NCI-H2227 (cell line): ENCODE data around the gene PHF2.

Experiments used
- DNase-seq: peaks from one replicate; lab custom pipeline; 2025; ENCODE audit not compliant: unreplicated experiment; lab: John Stamatoyannopoulos, UW

The PHF2 gene

DNA sequence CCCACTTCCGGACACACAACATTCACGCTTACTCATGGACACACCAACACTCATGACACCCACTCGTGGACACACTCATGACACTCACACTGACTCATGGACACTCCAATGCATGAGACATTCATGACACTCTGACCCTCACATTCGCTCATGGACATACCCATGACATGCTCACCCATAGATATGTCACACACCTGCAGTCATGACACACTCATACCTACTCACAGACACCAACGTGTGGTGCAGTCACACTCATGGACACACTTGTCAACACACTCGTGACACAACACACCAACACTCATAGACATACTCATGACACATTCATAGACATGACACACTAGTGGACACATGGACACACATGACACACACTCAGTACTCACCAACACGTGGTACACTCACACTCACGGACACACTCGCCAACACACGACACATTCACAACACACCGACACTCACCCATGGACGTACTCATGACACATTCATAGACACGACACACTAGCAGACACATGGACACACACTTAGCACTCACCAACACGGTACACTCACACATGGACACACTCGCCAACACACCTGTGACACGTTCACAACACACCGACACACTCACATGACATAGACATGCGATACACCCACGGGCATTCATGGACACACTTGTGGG is 73.4 kb downstream of the PHF2 start:
- no peak for DNase-seq

GRCh38 chr9:93650448-93650847 is 74.1 kb downstream of the PHF2 start:
- DNase-seq: no peak

- DNase-seq: no peak
Measured at GRCh38 chr9:93651521-93651950, 75.2 kb downstream of the PHF2 start.

DNA sequence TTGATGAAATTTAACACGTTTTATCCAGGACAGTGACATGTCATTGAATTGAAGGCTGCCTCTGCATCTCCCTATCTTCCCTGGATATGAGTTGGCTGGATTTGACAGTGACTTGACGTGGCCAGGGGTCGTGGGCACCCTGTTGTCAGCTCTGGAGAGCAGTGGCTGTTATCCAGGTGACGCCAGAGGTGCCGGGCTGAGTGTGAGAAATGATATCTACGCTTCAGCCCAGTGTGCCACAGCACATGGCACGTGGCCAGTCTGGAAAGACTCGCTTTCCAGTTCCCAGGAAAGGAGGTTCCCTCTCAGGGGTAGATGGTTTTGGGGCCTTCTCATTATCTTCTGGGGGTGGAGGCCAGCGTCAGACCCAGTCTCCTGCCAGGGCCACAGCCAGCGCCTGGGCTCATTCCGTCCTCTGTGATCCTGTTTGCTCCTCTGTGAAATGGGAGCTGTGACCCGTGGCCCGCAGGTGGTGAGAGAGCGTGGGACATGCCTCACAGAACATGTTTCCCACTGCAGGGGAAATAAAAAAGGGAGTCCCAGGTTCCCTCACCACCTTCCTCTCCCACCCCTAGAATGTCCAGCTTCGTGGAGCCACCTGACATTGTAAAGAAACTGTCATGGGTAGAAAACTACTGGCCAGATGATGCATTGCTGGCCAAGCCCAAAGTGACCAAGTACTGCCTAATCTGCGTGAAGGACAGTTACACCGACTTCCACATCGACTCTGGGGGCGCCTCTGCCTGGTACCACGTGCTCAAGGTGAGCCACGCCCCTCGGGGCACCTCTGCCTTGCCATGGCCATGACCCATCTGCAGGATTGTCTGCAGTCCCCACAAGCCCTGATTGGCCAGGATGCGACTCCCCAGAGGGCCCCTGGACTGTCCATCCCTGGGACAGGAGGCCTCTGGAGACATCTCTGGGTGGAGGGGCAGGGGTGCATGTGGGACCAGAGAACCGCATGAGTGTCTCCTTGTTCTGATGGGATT is 76.5 kb downstream of the PHF2 start:
- DNase-seq: no peak

DNA sequence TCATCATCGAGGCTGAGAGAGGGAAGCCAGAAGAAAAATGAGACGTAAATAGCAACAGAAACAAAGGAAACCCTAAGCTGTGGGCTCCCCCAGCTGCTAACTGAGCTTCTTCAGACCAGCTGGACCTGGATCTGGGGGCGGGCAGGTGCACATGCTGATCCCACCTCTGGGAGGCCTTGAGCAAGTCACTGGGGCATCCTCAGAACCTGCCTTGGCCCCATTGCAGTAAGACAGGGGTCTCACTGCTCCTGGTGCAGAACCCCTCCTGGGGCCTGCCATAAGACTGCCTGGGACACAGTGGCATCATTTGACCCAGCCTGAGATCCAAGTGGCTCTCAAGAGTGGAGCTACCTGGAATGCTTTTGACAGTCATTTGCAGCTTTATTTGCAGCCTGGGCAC is 77.4 kb downstream of the PHF2 start:
- DNase-seq: no peak

DNA sequence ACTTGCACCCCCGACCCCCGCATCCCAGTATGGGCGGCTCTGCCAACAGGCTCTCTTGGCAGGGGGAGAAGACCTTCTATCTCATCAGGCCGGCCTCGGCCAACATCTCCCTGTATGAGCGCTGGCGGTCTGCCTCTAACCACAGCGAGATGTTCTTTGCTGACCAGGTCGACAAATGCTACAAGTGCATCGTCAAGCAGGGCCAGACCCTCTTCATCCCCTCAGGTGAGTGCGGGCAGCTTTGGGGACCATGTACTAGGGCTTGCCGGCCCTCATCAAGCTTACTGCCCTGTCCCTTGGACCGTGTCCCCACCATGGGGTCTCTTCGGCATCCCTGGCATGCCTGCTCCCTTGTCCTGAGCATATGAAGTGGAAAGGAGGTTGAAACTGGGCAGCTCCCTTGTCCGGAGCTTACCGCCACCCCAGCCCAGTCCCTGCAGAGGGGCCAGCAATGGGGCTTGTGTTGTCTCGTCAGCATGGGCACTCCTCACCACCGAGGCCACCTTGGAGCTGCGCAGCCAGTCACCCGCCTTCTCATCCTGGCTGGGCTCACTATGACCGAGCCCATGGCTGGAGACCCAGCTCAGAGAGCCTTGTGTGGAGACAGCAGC is 78.1 kb downstream of the PHF2 start:
- no peak for DNase-seq

DNA sequence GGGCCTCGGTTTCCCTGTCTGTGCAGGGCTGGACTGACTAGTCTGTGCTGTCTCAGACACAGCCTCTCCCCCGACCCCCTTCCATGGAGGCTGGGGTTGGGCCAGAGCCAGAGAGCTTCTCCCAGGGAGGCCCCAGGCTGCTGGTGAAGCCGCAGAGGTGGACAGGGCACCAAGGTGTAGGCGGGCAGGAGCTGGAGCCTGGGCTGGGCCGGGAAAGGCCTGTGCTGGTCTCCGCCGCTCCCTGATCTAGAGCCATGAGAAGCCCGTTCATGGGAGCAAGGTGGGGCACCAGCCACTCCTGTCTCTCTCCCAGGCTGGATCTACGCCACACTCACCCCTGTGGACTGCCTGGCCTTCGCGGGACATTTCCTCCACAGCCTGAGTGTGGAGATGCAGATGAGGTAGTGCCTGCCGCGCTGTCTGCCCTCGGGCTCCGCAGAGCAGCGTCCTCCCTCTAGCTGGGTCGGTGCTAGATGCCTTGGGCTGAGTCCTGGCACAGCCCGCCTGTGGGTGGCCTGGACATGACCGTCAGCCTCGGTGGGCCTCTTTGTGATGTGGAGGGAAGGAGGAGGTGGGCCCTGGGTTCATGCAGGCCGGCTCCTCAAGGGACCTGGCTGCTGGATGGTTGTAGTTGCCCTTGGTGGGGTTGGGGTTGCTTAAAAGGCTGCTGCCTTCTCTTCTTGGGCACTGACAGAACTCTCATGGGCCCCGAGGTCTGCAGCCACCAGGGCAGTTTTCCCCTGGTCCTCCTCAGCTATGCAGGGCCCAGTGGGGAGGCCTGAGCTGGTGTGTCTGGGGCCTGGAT is 79.4 kb downstream of the PHF2 start:
- no peak for DNase-seq

GRCh38 chr9:93656426-93657239 is 80.2 kb downstream of the PHF2 start:
- no peak for DNase-seq

GRCh38 chr9:93657331-93658111 is 81.1 kb downstream of the PHF2 start:
- no peak for DNase-seq

- no peak for DNase-seq
Measured at GRCh38 chr9:93658184-93658925, 82.0 kb downstream of the PHF2 start.

- no peak for DNase-seq
Measured at GRCh38 chr9:93659044-93659836, 82.9 kb downstream of the PHF2 start.

GRCh38 chr9:93659837-93660177 is 83.4 kb downstream of the PHF2 start:
- no peak for DNase-seq

DNA sequence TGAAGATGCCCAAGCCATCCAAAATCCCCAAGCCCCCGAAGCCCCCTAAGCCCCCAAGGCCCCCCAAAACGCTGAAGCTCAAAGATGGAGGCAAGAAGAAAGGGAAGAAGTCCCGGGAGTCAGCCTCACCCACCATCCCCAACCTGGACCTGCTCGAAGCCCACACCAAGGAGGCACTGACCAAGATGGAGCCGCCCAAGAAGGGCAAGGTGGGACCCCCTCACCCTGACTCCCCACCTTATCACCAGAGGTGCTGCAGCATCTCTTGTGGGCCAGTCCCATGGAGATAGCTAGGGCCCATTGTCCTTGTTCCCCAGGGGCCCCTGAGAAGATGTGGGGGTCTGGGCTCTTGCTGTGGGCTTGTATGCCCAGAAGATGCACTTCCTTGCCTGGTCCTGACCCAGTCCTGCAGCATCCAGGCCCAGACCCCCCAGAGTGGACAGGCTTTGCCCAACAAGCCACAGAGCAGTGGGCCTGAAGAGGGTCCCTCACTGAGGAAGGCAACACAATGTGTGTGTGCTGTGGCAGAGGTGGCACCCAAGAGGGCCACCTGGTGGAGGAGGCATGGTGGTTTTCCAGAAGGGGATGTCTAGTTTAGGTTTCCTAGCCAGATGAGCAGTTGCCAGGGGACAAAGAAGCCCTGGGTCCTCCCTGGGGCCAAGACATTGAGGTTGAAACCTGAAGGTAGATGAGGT is 84.1 kb downstream of the PHF2 start:
- no peak for DNase-seq

- no peak for DNase-seq
Measured at GRCh38 chr9:93661591-93661990, 85.2 kb downstream of the PHF2 start.

GRCh38 chr9:93662016-93662638 is 85.7 kb downstream of the PHF2 start:
- DNase-seq: no peak

DNA sequence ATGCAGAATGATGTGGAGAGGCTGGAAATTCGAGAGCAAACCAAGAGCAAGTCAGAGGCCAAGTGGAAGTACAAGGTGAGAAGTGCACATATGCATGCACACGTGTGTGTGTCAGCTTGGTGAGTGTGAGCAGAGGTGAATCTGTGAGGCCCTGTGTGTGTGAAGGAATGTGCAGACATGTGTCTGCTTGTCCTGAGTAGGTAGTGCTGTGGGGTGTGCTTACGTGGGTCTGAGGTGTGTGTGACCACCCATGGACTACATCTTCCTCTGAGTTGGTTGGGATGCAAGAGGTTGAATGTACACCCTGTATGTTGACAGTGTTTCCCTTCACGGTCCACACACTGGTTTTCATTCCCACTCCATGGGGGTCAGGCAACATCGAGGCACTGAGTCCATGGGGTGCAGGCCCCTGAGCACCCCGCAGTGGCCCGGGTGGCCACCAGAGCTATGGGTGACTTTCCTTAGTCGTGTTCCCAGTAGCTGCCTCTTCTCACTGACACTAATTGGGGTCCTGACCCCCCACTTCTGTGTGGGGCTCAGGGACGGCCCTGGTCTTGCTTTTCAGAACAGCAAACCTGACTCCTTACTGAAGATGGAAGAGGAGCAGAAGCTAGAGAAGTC is 86.7 kb downstream of the PHF2 start:
- no peak for DNase-seq
